Naive thymus-derived CD8-positive, alpha-beta T cell (primary cell): ENCODE measurements around the gene ATP11B. TPM values are rescaled to one million over a fixed set of nuclear protein-coding genes. Genes with fewer than 3 reads are reported as not detected.
A peak's percentile ranks its signal among the peaks of the same experiment; 100 is the strongest.

ENCODE experiments used
- ATAC-seq, 2 donors: fragments of 150-1000 bp; cut with Tn5 transposase in 1 of 2; sonication (Bioruptor Pico), chemical (Tn5 transposase) in 1 of 2; 1 replicate in 1 of 2; 2 replicates in 1 of 2; pipeline ENCODE4 v1.10.0; 2021; ENCODE audit warnings: mild to moderate bottlenecking in 2 of 2, moderate library complexity in 2 of 2
- POLR2A ChIA-PET: fragments of 350-600 bp; sonication (Branson Sonifier 250); formaldehyde crosslinking; loops from one replicate; lab custom pipeline; 2021; ENCODE audit warnings: antibody characterized with exemption; lab: Charles Lee
- DNase-seq, 10 donors: peaks; one replicate each; pipeline versions ENCODE4 v3.0.0 to v3.0.0-alpha.2; 2020 to 2022
- H3K27ac Mint-ChIP-seq, 10 donors: one replicate each; pipeline ENCODE4 v1.8.0; 2020 to 2022; ENCODE audit warnings: mild to moderate bottlenecking in 10 of 10, mixed read lengths in 10 of 10, moderate library complexity in 4 of 10, inconsistent platforms in 1 of 10
- H3K27me3 Mint-ChIP-seq, 5 donors: one replicate each; pipeline ENCODE4 v1.8.0; 2021 to 2022; ENCODE audit warnings: mixed read lengths in 5 of 5
- H3K36me3 Mint-ChIP-seq, 3 donors: one replicate each; pipeline ENCODE4 v1.8.0; 2020 to 2022; ENCODE audit warnings: mixed read lengths in 3 of 3, mild to moderate bottlenecking in 2 of 3, inconsistent platforms in 1 of 3
- H3K4me1 Mint-ChIP-seq, 4 donors: one replicate each; pipeline ENCODE4 v1.8.0; 2021 to 2022; ENCODE audit warnings: mixed read lengths in 4 of 4
- H3K4me3 Mint-ChIP-seq, 10 donors: one replicate each; pipeline ENCODE4 v1.8.0; 2020 to 2022; ENCODE audit warnings: mild to moderate bottlenecking in 10 of 10, mixed read lengths in 10 of 10, moderate library complexity in 6 of 10, inconsistent platforms in 1 of 10
- H3K9me3 Mint-ChIP-seq, 9 donors: one replicate each; pipeline ENCODE4 v1.8.0; 2020 to 2022; ENCODE audit warnings: mixed read lengths in 9 of 9, mild to moderate bottlenecking in 3 of 9, inconsistent platforms in 1 of 9, moderate library complexity in 1 of 9
- polyA plus RNA-seq, 3 donors: library from polyadenylated mRNA; unstranded; fragments of 300-500 nt; fragmentation: Illumina TruSeq; gene quantifications; one replicate each; pipeline ENCODE4 v1.2.3, GENCODE V29; 2021
- total RNA-seq, 8 experiments: library from RNA in 2 of 8; stranded (reverse) in 2 of 8; gene quantifications; one replicate each; pipeline ENCODE4 v1.2.3 and lab custom pipeline; 2021 to 2026

The ATP11B gene
- total and polyA plus RNA-seq, 5 experiments from 2014 or later, result 31.6 to 125 (median 48.7) TPM

GRCh38 chr3:182969853-182970252 lies 176.5 kb downstream of the ATP11B start:
- no peak for DNase-seq
- no peak for ATAC-seq
- H3K4me1 Mint-ChIP-seq, result peaks cover 27 to 64% (median 55%) of the 10 kb centered on the region in 4 donors
- POLR2A ChIA-PET, result interaction anchor here (2.1 kb wide), 1 partner anchor 10 kb away, joined by 7 read pairs; no protein-coding TSS in a partner anchor
- peak overlapping the region in 1 of 10 donors; percentile 25 for H3K27ac Mint-ChIP-seq
- no peaks in the 10 kb centered on the region for H3K27me3 Mint-ChIP-seq
- no peak overlapping the region for H3K4me3 Mint-ChIP-seq
- peaks cover 0 to 11% (median 0%) of the 10 kb centered on the region in 3 donors for H3K36me3 Mint-ChIP-seq
- no peaks in the 10 kb centered on the region for H3K9me3 Mint-ChIP-seq

GRCh38 chr3:182970811-182971418 lies 177.6 kb downstream of the ATP11B start:
- no peak for DNase-seq
- peak overlapping the region in 5 of 10 donors; percentile 1 to 59 (median 33) for H3K27ac Mint-ChIP-seq
- POLR2A ChIA-PET, result no interaction called here
- H3K27me3 Mint-ChIP-seq, result no peaks in the 10 kb centered on the region
- no peak overlapping the region for H3K4me3 Mint-ChIP-seq
- H3K9me3 Mint-ChIP-seq, result no peaks in the 10 kb centered on the region
- peaks cover 29 to 65% (median 54%) of the 10 kb centered on the region in 4 donors for H3K4me1 Mint-ChIP-seq
- H3K36me3 Mint-ChIP-seq, result peaks cover 0 to 4% (median 0%) of the 10 kb centered on the region in 3 donors
- no peak for ATAC-seq

Other genes with a start within 250 kb of the ATP11B start
- 10 to 100 TPM; 34.5 to 36.6 TPM for gene DCUN1D1, start 187.0 kb downstream of the ATP11B start, total RNA-seq
- gene DCUN1D1, start 187.0 kb downstream of the ATP11B start, polyA plus RNA-seq, result 10 to 100 TPM; 21.3 to 24.8 (median 24.1) TPM